NCI-H146 treated with DMSO at 0.1 percent for 48 hours (cell line): ENCODE results near the gene ERVFRD-1.

Experiments
- DNase-seq: peaks from one replicate; lab custom pipeline; 2025; ENCODE audit not compliant: unreplicated experiment; lab: John Stamatoyannopoulos, UW

The ERVFRD-1 gene

DNA sequence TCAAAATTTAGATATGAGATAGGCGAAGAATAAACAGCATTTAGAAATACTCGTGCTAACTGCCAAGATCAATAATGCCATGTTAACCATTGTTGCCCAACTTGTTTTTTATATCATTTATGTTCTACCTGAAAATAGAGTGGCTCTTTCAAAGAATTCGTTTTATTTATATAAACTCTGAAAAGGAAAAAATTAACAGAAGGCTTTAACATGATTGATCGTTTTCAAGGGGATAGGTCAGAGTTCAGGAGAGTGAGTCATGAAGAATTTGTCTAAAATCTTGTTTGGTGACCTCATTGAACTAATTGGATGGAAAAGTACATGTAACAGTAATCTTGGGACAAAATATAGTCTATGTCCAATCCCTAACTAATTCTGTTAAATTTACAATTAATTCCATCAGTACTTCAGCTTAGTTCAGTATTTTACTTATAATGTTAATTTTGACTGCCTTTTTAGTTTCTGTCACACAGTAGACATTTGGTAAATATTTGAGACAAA lies 56.3 kb downstream of the ERVFRD-1 start:
- no peak for DNase-seq

DNA sequence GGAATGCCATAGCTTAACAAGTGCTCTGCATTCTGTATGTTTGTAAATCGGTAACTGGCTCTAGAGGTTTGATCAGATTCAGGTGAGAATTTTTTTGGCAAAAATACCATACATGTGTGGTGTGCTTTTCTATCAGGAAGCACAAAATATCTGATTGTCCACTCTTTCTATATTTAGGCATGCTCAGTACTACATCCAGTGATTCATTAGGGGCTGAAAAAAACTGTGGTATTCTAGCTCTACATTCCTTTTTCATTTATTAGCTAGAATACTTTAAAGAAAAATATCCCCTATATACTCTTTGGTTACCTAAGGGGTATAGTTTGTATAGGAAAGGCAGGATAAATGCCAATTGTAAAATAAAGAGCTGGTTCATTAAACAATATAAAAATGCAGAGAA lies 56.8 kb downstream of the ERVFRD-1 start:
- no peak for DNase-seq

GRCh38 chr6:11053307-11053706 lies 58.2 kb downstream of the ERVFRD-1 start:
- DNase-seq = no peak
